HG03095 (cell line): ENCODE results near the gene MUL1.
"Not testable (repeated sequence)": the region's sequence is repeated elsewhere in the genome, so short reads cannot be mapped to it uniquely, and the experiment has no call there.

Source experiments
- ATAC-seq: cut with Tn5 transposase; IDR thresholded peaks from one replicate; pipeline ENCODE4 v1.9.1; 2021; ENCODE audit warnings: moderate library complexity; ENCODE audit not compliant: unreplicated experiment

MUL1 gene

DNA sequence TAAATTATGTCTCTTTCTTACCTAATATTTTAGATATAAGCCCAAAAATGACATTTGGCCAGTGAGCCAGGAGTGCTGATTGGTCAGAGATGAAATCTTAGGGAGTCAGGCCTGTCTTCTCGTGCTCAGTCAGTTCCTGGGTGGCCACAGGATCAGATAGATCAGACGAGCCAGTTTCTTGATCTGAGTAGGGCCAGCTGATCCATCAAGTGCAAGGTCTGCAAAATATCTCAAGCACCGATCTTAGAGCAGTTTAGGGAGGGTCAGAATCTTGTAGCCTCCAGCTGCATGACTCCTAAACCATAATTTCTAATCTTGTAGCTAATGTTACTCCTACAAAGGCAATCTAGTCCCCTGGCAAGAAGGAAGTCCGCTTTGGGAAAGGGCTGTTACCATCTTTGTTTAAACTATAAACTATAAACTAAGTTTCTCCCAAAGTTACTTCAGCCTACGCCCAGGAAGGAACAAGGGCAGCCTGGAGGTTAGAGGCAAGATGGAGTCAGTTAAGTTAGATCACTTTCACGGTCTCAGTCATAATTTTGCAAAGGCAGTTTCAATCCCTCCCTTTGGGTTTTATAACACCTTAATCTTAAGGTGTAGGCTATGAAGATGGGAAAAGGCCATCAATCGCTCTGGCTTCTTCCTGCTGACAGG, 11.8 kb upstream of the MUL1 start:
- ATAC-seq: not testable (repeated sequence)

DNA sequence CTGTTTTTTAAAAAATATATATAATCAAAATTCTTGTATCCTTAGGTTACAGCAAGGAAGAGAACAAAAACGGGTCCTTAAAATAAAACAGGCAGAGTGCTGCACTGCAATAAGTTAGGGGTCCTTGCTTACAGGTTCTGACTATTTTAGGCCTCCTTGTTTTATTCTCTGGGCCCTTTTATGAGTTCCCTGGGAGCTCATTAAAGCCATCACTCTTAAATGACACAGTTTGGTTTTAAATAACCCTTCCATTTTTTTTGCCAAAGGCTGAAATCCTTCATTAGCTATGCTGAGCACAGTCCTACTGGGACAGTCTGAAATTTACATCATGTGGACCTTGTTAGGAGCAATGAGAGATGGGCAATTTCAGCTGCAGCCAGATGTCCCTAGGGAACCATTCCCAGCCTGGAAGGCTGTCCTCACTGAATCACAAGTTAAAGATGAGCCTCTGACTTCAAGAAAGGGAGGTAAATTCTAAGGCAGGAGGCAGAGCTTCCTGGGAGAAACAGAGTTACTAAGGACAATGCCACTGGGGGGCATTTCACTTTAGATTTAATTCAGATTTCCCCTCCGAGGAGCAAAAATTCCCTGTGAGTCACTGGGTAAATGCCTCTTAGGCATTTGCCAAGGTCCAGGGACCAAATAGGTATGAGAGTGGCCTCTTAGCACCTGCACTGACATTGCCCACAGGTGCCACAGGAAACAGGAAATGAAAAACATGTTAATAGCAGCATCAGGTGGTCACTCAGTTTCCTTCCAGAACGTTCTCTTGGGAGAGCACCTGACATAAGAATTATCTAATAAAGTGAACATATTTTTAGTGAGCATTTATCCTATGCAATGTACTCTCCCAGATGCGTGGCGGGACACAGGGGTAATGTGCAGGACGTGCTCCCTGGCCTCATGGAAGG, 3.8 kb upstream of the MUL1 start:
- no peak for ATAC-seq

DNA sequence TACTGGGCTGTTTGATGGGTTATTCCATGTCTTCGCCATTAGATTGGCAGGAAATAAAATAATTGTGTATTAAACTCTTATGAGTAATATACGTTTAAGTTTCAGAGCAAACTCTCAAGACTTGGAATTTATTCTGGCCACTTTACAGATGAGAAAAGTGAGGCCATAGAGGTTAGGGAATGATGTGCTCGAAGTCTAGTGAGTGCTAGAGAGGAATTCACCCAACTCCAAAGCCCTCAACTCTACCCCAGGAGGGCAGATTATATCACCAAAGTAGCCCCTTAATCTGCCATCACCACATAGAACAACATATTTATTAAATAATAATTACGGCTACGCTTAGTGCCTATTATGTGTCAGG, 440 bp upstream of the MUL1 start:
- no peak for ATAC-seq

DNA sequence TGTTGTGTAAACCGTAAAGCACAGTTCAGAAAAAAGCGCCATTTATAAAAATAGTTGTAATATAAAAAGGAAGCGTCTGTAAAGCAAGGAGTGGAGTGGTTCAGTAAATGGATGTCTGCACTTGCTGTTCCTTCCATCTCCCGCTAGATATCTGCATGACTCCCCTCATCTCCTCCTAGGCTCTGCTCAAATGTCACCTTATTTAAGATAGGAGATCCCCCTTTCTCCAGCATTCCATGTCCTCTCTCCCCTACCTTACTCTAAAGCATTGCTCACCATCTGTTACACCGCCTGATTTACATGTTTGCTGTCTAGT, 745 bp downstream of the MUL1 start:
- ATAC-seq: no peak

DNA sequence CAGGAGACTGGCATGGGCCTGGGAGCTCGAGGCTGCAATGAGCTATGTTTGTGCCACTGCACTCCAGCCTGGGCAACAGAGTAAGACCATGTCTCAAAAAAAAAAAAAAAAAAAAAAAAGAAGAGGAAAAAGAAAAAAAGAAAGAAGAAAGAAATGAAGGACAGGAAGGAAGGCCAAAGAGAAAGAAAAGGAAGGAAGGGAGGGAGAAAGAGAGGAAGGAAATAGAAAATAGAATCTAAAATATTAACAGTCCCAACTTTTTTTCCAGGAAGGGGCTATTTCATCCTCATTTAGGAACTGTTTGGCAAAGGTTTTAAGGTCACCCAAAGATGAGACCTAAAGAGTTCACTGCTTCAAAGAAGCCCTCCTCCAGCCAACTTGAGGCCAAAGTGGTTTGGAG, 2.5 kb downstream of the MUL1 start:
- ATAC-seq: no peak

DNA sequence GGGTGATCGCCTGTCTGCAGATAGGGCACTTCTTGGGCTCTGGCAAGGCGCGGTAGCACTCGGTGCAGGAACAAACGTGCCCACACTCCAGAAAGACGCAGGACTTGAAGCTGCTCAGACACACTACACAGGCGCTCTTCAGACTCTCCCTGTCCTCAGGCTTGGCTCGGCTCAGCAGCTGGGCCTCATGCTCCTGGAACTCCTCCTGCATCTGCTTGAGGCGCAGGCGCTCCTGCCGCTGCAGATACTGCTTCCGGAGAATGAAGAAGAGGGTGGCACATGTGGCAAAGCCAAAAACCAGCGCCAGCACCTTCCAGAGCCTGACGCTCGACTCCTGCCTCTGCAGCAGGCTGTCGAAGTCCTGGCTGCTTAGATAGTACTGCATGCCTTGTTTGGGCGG, 7.2 kb downstream of the MUL1 start:
- no peak for ATAC-seq

DNA sequence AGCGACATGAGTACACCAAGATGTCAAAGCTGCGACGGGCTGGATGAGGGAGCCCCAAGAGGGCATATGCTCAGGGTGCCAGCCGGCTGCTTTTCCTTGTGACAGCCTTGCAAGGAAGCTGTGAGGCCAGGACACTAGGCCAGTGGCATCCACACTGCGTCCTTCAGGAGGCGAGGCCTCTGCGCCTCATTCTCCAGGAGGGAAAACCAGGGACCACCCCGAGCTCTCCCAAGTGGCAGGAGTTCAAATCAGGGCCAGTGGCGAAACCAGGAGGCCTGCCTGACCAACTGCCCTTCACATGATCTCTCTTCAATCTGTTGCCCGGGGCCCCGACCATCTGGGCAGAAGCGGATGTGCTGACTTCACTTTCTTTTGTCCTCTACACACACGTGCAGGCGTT, 8.2 kb downstream of the MUL1 start:
- no peak for ATAC-seq

DNA sequence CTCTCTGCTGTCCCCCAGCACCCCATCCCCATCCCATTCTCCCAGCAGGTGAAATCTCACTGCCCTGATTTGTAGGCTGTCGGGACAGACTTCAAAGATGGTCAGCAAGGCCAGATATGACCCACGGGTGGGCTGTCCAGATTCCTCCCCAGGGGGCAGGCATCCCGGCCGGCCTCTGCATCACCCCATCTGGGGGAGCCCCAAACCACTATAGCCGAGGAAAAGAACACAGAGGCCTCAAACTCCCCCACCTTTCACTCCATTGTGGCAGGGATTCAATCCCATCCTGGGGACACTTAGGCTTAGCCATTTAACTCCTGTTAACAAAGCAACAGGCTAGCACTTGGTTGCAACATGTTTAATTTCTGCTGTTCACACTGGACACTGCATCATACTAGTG, 8.8 kb downstream of the MUL1 start:
- ATAC-seq: no peak

DNA sequence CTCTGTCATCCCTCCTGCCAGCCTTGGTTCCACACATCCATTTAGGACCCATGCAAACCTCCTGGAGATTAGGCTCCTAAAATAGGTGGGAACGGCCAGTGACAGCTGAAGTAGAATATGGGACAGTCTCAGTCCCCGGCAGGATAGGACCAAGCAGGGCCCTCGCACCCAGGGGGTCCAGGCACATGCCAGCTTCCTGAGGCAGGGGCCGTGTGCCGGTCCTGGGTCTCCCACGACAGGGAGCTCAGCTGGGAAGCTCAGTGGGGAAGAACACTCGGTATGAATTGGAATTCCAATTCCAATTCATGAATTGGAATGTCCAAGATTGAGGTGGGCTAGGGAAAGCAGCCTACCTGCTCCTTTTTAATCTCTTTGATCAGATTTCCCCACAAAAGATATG, 9.8 kb downstream of the MUL1 start:
- no peak for ATAC-seq

DNA sequence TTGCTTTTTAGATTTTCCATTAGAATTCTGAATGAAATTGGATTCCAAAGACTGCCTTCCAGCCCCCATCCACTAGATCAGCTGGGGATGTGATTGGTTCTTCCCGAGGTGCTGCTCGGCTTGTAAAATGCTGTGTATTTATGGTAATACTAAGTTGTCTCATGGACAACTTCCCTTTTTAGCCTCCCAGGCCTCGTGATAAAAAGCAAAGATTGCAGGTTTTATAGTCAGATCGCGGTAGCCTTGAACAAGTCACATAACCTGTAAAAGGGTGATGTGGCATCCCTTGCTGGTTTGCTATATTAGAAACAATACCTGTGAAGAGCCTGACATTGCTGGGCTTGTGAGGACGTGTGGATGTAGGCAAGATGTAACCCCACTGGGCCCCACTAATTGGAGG, 10.4 kb downstream of the MUL1 start:
- no peak for ATAC-seq

DNA sequence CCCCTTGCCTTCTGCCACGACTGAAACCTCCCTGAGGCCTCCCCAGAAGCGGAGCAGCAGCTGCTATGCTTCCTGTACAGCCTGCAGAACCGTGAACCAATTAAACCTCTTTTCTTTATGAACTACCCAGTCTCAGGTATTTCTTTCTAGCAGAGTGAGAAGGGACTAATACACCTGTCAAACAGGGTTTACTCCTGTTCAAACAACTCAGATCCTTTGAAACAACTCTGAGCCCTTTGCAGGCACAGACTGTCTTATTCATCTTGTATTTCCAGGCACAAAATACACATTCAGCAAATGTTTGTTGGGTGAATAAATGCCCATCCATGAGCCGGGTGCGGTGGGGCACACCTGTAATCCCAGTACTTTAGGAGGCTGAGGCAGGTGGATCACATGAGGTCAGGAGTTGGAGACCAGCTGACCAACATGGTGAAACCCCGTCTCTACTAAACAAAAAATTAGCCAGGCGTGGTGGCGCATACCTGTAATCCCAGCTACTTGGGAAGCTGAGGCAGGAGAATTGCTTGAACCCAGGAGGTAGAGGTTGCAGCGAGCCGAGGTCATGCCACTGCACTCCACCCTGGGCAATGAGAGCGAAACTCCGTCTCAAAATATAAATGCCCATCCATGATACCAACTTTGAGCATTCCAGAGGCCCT, 11.1 kb downstream of the MUL1 start:
- not testable (repeated sequence) for ATAC-seq

DNA sequence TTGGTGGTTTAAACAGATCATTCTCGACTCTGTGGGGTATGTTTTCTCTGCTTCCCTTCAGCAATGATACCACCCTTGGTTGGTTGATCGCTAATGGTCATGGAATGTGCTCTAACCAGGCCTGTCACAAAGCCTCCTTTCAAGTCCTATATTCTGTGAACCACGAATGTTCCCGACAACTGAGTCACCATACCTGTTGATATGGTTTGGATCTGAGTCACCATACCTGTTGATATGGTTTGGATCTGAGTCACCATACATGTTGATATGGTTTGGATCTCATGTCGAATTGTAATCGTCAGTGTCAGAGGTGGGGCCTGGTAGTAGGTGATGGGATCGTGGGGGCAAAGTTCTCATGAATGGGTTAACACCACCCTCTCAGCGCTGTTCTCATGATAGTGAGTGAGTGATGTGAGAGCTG, 11.7 kb downstream of the MUL1 start:
- no peak for ATAC-seq

DNA sequence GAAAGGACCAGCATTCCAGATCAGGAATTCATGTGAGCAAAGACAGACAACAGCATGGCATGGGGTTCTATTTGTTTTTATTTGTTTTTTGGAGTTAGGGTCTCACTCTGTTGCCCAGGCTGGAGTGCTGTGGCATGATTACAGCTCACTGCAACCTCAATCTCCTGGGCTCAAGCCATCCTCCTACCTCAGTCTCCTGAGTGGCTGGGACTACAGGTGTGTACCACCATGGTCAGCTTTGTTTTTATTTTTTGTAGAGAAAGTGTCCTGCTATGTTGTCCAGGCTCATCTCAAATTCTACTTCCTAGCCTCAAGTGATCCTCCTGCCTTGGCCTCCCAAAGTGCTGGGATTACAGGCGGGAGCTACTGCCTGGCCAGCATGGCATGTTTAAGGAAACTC, 12.3 kb downstream of the MUL1 start:
- no peak for ATAC-seq

DNA sequence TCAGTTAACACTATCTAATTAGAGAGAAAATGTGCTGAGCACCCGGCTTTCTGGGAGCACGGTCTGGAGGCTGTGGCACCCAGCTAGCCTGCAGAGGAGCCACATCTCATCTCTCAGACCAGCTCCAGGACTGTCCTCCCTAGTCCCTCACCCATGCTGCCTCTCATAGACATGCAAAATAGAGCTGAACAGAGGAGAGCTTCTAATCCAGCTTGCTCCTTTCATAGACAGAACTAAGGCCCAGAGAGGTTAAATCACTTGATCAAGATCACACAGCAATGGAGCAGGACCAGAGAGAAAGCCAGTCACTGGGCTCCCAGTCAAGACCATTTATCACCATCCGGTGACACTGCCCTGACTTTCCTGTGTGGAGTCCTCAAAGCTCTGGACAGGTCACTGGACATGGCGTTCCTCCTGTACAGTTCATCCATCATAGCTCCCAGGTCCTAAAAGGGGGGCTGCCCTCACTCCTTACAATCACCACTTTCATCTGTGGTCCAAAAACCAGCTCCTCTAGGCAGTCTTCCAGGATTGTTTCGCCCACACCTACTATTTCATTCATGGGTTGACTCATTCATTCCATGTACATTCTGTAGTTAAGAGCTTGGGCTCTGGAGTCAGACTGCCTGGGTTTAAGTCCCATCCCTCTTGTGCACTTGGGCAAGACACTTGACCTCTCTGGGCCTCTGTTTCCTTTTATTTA, 13.2 kb downstream of the MUL1 start:
- ATAC-seq: no peak

DNA sequence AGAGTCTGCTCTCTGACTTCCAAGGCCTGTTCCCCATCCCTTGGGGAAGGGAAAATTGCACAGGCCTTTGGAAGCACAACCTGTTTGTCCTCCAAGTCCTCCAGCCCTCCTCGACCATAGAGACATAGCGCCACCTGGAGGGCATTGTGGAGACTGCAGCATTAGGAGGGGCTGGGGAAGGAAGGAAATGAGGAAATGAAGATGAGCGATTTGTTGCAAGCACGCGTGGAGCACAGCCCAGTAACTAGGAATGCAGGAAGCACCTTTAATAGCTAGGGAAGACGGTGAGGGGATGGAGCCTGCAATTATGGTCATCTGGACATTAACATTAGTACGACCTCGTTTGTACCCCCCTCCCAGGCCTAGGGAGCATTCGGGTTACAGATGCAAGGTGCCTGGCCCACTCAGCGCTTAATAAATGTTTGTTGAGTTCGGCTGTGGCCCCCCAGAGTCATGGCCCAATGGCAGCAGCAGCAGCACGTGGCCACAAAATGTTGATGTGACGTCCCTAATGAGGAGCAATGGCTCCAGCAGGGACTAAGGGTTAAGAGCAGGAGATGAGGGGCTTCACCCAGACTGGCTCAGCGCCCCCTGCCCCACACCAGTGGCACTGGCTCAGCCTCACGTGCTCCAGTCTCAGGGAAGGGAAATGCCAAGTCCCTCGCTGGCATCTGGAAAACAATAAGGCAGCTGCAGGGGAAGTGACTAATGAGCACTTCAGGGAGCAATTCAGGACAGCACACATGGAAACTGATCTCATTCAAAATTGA, 13.9 kb downstream of the MUL1 start:
- no peak for ATAC-seq

DNA sequence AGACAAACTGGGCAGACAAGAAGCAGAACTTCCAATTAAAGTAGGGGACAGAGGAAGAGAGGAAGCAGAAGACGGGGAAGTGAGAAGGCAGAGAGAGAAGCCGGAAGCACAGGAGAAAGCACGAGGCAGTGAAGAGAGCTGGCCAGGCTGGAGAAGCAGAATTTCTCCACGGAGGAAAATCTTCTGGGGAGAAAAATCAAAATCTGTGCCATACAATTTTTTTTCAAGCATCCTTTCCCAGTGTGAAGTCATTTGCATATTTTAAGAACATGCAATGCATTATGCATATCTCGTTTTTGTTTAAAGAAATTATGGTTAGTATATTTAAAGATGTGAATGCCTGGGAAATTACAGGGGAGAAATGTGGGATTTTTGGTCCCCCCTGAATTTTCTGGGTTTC, 14.6 kb downstream of the MUL1 start:
- no peak for ATAC-seq

DNA sequence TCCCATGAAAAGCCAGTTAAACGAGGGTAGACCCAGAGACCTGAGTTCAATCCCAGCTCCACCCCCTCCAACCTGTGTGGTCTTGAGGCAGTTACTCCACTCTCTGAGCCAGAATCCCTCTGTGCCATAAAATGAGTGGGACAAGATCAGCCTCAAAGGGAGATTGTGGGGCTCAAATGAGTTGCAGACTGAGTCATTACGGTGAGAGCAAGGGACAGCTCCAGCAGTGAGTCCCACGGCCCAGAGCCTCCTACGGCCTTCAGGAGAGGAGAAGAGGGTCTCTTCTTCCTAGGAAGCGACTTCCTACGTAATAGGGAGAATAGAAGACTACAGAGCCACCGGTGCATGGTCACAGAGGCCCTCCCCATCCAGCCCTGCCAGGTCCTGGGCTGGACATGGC, 15.2 kb downstream of the MUL1 start:
- ATAC-seq: no peak

DNA sequence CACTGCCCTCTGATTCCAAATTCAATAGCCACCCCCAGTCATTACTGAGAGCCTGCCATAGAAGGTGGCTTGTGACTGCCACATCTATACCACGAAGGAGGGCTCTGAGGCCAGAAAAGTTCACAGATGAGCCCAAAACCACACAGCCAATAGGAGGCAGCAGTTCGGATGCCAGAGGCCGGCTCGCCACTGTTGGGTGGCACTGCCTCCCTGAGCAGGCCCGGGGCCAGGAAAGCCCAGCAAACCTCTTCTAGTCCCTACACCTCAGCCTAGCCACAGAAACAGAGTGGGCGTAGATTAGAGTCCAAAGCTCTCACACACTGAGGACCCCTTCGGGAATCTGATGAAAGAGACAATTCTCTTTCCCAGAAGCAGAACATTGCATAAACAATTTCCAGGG, 16.1 kb downstream of the MUL1 start:
- ATAC-seq: no peak

DNA sequence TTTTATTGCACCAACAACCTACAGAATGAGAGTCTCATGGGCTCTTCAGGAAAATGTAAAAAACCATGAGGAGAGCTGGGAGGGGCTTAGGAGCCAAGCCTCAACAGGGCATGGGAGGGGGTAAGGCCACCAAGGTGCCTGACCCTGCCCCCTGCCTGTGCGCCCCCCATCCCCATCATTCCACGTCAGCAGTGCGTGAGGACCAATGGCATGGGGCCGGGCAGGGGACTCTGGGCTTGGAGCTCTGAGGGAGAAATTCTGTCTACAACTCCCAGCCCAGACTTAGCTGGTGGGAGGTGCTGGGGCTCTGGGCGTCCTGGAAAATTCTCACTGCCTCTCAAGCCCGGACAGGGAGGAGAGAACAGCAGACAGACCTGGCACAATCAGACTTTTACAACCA, 16.8 kb downstream of the MUL1 start:
- no peak for ATAC-seq

DNA sequence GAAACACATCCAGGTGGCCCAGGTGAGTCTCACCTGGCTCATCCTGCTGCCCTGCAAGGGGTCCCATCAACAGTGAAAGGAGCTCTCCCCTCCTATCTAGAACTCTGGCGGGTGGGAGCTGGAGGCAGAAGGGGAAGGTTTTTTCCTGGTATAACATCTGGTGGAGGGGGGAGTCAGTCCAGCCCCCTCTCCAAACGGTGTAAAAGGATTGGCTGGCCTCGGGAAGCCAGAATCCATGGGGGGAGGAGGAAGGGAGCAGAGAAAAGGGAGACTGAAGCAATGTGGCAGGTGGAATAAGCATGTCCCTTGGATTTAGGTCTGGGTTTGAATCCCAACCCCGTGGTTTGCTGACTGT, 20.7 kb downstream of the MUL1 start:
- no peak for ATAC-seq
